Osteoblast (primary cell): Measurements from ENCODE around the gene MEN1. TPM values are rescaled to one million over a fixed set of nuclear protein-coding genes. Genes with fewer than 3 reads are reported as not detected.

Experiments
- DNase-seq: peaks from one replicate; pipeline ENCODE4 v3.0.0; 2011; ENCODE audit warnings: low spot score, mixed read lengths; ENCODE audit not compliant: insufficient read length; ENCODE audit errors: missing footprints
- H2AFZ ChIP-seq: 2 replicates; pipeline ENCODE4 v1.6.0; 2011; ENCODE audit warnings: mild to moderate bottlenecking, low read length
- H3K27ac ChIP-seq: 2 replicates; pipeline ENCODE4 v1.5.1; 2011; ENCODE audit warnings: mild to moderate bottlenecking, low read depth, low read length, moderate library complexity
- H3K27me3 ChIP-seq: 2 replicates; pipeline ENCODE4 v1.6.0; 2012; ENCODE audit warnings: mild to moderate bottlenecking, control low read depth, inconsistent platforms, low read length, moderate library complexity; ENCODE audit not compliant: insufficient read depth
- H3K36me3 ChIP-seq: 2 replicates; pipeline ENCODE4 v1.5.1; 2011; ENCODE audit warnings: mild to moderate bottlenecking, low read length, control low read depth, moderate library complexity; ENCODE audit not compliant: insufficient read depth
- H3K4me1 ChIP-seq: 2 replicates; pipeline ENCODE4 v1.5.1; 2011; ENCODE audit warnings: mild to moderate bottlenecking, low read length, control low read depth, moderate library complexity; ENCODE audit not compliant: insufficient read depth
- H3K4me2 ChIP-seq: 2 replicates; pipeline ENCODE4 v1.6.0; 2011; ENCODE audit warnings: mild to moderate bottlenecking, low read length; ENCODE audit not compliant: insufficient read depth
- H3K4me3 ChIP-seq: fragments of 200-600 bp; sonication (generic); 3 replicates; pipeline ENCODE4 v1.5.1; 2012; ENCODE audit warnings: mild to moderate bottlenecking, low read length, inconsistent platforms; ENCODE audit not compliant: insufficient read depth
- H3K79me2 ChIP-seq: 2 replicates; pipeline ENCODE4 v1.6.0; 2012; ENCODE audit warnings: mild to moderate bottlenecking, low read length, control low read depth, inconsistent platforms; ENCODE audit not compliant: insufficient read depth
- H3K9me3 ChIP-seq: 2 replicates; pipeline ENCODE4 v1.5.1; 2011; ENCODE audit warnings: low read depth, low read length, control low read depth
- H4K20me1 ChIP-seq: 2 replicates; pipeline ENCODE4 v1.6.0; 2012; ENCODE audit warnings: mild to moderate bottlenecking, low read length, control low read depth; ENCODE audit not compliant: insufficient read depth
- total RNA-seq: library from RNA; depleted of rRNA; stranded (reverse); fragments of >200 nt; gene quantifications from 2 replicates; pipeline ENCODE4 v1.2.3, GENCODE V29; 2012
- TF ChIP-seq, protein P1 (sequence below): IDR thresholded peaks from 2 replicates; pipeline ENCODE4 v1.5.1; 2011; ENCODE audit warnings: mild to moderate bottlenecking, low read depth, low read length, moderate library complexity; ENCODE audit errors: extremely low read depth

MEN1 gene
- total RNA-seq: 12.3 and 13.3 TPM in 2 replicates

DNA sequence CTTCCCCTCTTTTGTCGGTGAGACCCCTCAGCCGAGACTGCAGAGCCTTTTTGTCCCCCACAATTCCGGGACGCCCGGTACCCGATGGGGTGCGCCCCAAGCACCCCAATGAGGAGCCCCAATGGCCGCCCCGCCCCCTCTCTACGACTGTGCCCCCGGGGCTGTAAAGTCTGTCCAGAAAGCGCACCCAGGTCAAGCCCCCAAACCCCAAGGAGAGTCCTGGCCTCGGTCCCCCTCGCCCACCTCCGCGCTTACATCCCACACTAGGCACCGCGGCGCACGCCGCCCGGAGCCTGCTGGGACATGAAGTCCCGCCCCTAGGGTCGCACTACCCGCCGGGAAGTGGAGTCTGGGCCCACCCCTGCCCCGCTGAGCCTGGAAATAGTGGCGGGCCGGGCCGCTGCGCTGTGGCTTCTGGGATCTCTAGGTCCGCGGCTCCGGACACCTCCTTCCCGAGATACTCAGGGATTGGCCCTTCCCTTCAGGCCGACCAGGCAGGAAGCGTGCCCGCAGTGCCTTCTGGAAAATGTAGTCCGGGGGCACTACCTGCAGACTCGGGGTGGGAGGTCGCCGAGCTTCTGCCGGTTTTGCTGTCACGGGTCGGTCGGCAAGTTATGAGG, at the start of gene MEN1:
Gene MEN1, minus strand, starts transcription at position 281 of the 620 bp plus-strand sequence. CDS start 442 bp downstream, outside the sequence.
- H3K27ac ChIP-seq: peak within 1 kb of the TSS; percentile 33
- H3K36me3 ChIP-seq: peaks cover 21% of the 10 kb centered on the region
- no peaks in the 10 kb centered on the region for H3K27me3 ChIP-seq
- DNase-seq: peak; percentile 100
- no peaks in the 10 kb centered on the region for H3K9me3 ChIP-seq
- H3K4me3 ChIP-seq: peak within 1 kb of the TSS; percentile 93
- H3K4me1 ChIP-seq: peaks cover 12% of the 10 kb centered on the region
- peak within 1 kb of the TSS; percentile 92 for H2AFZ ChIP-seq
- peaks cover 1% of the 10 kb centered on the region for H4K20me1 ChIP-seq
- peak within 1 kb of the TSS; percentile 83 for H3K4me2 ChIP-seq
- peaks cover 9% of the 10 kb centered on the region for H3K79me2 ChIP-seq
- TF ChIP-seq, protein P1, sequence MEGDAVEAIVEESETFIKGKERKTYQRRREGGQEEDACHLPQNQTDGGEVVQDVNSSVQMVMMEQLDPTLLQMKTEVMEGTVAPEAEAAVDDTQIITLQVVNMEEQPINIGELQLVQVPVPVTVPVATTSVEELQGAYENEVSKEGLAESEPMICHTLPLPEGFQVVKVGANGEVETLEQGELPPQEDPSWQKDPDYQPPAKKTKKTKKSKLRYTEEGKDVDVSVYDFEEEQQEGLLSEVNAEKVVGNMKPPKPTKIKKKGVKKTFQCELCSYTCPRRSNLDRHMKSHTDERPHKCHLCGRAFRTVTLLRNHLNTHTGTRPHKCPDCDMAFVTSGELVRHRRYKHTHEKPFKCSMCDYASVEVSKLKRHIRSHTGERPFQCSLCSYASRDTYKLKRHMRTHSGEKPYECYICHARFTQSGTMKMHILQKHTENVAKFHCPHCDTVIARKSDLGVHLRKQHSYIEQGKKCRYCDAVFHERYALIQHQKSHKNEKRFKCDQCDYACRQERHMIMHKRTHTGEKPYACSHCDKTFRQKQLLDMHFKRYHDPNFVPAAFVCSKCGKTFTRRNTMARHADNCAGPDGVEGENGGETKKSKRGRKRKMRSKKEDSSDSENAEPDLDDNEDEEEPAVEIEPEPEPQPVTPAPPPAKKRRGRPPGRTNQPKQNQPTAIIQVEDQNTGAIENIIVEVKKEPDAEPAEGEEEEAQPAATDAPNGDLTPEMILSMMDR: no peak

DNA sequence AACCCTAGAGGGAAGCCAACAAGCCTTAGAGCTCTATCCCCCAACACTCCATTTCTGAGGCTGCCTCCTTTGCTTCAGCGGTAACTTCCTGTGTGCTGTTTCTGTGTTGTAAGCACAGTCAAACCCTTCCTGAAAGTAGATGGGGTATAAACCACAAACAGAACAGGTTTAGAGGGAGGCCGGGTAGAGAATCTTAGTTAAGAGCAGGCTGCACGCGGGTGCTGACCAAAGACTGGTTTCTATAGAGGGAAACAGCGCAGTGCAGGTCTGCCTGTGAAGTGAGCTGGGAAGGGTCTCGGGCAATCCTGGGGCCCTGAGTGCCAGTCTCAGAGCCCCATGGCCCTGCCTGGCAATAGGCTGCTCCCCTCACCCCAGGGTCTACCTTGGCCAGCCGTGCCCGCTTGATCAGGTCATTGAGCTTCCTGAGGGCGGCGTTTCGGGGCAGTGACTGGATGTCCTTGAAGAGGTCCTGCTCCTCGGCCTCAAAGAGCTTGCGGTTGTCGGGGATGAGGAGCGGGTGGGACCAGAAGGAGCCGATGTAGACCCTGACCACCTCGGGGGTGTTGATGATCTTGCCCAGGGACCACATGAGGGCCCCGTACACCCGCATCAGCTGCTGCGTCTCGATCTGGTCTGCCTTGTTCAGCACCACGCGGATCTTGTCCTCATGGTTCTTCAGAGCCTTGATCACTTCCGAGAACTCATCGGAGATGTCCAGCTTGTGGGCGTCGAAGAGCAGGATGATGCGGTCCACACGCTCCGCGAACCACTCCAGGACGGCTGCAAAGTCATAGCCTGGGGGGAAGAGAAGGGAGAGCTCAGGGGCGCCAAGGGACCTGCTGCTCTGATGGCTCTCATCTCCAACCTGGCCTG, 49.4 kb upstream of the MEN1 start:
- Histone ChIP-seq H3K9me3 (no peaks in the 10 kb centered on the region), H3K27me3 (no peaks in the 10 kb centered on the region), H3K4me3 (no peak overlapping the region), H2AFZ (no peak overlapping the region), H3K4me1 (peaks cover 49% of the 10 kb centered on the region), H3K79me2 (peaks cover 80% of the 10 kb centered on the region), H3K36me3 (peaks cover 36% of the 10 kb centered on the region), H3K4me2 (no peak overlapping the region), H4K20me1 (peaks cover 39% of the 10 kb centered on the region), H3K27ac (no peak overlapping the region)
- TF ChIP-seq, protein P1: no peak
- no peak for DNase-seq

DNA sequence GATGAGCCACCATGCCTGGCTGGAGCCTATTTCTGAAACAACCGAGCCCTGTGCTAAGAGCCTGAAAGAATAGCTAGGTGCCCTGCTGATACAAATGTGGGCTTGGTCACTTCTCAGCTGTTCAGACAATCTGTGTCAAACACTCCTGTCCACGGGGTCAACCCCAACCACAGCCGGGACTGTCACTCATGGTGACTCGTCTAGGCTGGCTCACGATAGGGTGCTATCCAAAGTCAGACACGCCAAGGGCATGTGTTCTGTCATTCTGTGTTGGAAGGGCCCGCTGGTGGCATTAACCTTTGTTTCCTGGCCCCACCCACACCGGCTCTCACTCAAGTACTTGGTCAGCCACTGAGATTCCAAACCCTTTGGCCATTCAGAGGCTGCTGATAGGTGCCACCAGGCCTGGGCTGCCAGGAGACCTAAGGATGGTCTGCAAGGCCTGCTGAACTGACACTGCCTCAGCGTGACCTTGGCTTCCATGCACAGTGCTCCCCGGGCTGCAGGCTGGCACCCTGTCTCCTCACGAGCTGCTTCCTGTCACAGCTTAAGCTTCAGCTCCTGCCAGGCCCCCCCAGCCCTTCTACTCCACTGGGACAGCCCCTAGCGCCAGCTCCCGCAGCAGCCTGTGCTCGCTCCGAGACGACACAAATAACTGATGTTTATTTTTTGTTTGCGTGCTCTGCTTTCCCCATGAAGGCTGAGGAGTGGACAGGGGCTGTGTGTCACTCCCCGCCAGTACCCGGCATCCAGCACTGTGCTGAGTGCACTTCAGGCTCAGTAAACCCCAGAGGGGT, 48.3 kb upstream of the MEN1 start:
- TF ChIP-seq, protein P1: no peak
- H3K4me2 ChIP-seq: no peak overlapping the region
- no peaks in the 10 kb centered on the region for H3K27me3 ChIP-seq
- no peak for DNase-seq
- no peaks in the 10 kb centered on the region for H3K9me3 ChIP-seq
- peaks cover 86% of the 10 kb centered on the region for H3K79me2 ChIP-seq
- H3K27ac ChIP-seq: peak overlapping the region; percentile 28
- H2AFZ ChIP-seq: no peak overlapping the region
- H4K20me1 ChIP-seq: peaks cover 35% of the 10 kb centered on the region
- peaks cover 46% of the 10 kb centered on the region for H3K36me3 ChIP-seq
- no peak overlapping the region for H3K4me3 ChIP-seq
- H3K4me1 ChIP-seq: peaks cover 45% of the 10 kb centered on the region
